ENCODE measurements around the gene HOXC12.

The HOXC12 gene

DNA sequence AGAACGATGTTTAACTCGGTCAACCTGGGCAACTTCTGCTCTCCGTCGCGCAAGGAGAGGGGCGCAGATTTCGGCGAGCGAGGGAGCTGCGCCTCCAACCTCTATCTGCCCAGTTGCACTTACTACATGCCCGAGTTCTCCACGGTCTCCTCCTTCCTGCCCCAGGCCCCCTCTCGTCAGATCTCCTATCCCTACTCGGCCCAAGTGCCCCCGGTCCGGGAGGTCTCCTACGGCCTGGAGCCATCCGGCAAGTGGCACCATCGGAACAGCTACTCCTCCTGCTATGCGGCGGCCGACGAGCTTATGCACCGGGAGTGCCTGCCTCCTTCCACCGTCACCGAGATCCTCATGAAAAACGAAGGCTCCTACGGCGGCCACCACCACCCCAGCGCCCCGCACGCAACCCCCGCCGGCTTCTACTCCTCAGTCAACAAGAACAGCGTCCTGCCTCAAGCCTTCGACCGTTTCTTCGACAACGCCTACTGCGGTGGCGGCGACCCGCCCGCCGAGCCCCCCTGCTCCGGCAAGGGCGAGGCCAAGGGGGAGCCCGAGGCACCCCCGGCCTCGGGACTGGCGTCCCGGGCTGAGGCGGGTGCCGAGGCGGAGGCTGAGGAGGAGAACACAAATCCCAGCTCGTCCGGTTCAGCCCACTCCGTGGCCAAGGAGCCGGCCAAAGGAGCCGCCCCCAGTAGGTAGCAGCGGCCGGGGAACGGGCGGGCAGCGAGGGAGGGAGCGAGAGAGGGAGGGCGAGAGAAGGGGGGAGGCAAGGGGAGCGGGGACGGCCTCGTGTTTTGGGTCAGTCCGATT is 18.7 kb downstream of the HOXC12 start:
- DNase-seq, result no peak

DNA sequence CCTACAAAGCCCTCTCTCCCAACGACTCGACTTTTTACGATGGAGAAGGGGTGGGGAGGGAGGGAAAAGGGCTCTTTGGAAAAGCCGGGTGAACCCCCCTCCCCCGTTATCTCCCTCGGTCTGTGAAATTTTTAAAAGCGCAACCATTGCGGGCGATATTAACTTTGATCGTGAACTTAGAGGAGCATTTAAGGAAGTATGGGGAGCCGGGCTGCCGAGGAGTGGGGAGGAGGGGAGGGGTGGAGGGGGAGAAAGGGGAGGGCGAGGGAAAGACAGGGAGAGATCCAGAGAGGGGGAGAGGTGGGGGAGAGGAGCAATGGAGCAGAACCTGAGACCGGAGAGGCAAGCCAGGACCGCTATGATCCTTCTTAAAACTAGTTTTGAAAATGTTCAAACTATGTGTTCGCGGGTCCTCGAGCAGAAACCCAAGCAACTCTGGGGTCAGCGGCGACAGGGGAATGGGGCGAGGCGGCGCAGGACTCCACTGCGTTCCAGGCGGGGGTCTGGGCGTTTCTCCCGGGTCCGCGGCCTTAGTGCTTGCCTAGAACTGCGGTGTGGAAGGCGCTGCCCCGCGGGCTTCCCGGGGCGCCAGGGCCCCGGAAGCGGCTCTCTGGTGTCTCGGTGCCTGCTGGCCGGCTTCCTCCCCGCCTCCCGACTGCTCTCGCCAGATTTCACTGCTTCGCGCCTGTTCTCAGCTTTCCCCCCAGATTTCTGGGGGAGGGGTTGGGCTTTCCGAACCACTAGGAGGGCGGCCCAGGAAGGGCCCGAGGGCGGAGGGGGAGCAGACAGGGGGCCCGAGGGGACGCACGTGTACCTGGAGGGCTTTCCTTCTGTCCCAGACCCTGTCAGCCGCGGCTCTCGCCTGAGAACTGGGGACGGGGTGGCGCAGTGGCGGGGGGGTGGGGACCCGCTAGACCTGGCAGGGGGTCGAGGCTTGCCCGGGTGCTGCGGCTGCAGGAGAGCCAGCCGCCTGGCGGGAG is 19.7 kb downstream of the HOXC12 start, which contains the start of gene HOTAIR:
TSS of gene HOTAIR (minus strand) at position 871 of the 980 bp plus-strand sequence.
- no peak for DNase-seq

DNA sequence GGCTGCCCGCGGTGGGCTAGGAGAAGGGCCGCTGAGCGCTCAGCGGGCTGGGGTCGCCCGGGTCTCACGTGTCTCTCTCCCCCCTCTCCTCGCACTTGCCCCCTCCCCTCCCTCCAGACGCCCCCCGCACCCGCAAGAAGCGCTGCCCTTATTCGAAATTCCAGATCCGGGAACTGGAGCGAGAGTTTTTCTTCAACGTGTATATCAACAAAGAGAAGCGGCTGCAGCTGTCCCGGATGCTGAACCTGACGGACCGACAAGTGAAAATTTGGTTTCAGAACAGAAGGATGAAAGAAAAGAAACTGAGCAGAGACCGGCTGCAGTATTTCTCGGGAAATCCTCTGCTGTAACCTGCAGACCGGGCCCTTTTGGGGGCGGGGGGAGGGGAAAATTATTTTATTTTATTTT is 20.4 kb downstream of the HOXC12 start:
- DNase-seq, result no peak

DNA sequence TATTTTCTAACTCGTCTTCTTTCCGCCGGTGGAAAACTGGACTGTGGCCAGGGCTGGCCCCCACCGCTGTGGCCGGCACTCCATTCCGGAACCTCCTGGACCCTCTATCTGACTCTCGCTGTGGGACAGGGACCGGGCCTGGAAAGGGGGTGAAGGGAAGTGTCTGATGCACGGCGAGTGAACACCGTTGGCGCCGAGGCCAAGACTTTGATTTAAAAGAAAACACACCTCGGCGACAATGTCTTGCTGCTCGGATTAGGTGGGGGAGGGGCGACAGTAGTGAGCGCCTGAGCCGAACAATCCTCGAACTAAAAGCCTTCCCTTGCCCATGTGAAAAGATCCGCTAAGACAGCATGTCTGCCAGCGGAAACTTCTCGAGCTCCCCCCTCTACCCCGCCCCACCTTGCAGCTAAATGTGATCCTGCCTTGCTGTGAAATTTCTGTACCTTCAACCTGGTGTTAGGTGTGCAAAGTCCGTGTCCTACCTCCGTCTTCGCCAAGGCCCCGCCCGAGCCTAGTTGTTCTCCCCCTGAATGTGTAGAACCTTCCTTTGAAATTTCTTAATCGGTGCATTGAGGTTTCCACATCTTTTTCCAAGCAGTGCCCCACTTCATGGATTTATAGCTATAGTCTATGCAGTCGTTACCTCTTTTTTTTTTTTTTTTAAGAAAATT is 20.9 kb downstream of the HOXC12 start:
- DNase-seq, result no peak

DNA sequence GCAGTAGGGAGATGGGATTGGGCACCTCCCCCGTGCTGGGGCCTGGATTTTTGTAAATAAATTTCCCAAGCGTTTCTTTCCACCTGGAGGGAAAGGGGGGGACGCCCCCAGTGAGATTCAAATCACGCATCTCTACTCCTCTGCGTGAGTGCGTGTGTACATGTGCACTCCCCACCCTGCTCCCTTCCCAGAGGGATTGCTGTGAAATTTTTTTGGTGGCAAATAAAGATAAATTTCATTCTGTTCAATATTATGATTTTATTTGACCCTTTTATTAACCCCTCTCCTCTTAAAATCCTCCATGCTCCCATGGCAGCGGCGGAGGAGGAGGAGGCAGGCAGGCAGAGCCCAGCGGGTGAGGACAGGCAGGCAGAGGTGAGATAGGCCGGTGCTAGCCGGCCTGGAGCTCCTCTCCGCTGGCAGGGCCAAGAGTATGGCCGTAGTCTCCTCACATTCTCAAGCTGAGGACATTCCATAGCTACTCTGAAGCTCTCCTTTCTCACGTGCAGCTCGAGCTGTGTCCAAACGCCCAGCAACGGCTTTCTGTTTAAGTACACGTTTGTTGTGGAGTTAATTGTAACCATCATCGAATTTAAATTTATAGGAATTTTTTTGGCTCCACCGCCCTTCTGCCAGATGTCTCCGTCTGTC is 21.6 kb downstream of the HOXC12 start:
- no peak for DNase-seq

DNA sequence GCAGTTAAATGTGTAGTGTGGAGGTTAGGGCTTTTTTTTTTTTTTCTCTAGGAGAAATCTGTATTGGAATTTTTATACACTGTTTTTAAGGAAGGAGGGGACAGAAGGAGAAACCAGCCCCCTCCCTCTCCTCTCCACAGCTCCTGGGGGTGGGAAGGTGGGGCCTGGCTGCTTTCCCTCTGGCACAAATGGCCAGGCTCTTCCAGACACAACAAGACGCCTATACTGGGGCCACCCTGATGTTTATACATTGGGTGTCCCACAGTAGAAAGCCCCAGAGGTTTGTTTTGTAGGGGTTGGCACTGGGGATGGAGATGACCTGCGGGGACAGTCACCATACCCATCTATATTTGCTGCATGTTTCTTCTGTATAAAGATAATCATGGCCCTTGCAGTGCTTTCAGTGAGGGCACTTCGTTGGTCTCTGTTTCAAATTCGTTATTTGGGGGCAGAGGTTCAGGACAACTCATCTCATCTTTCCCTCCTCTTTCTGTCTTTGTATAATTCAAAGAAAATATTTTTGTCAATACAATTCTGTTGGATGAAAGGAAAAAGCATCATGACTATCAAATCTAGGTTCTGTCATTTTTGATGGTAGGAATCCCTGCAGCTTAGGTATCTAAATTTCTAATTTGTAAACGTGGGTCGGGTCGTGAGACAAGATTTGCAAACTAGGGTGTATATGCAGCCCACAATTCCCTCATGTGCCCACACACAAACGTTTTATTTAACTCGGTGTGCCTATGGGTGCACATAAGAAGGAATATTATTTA is 22.3 kb downstream of the HOXC12 start:
- no peak for DNase-seq

DNA sequence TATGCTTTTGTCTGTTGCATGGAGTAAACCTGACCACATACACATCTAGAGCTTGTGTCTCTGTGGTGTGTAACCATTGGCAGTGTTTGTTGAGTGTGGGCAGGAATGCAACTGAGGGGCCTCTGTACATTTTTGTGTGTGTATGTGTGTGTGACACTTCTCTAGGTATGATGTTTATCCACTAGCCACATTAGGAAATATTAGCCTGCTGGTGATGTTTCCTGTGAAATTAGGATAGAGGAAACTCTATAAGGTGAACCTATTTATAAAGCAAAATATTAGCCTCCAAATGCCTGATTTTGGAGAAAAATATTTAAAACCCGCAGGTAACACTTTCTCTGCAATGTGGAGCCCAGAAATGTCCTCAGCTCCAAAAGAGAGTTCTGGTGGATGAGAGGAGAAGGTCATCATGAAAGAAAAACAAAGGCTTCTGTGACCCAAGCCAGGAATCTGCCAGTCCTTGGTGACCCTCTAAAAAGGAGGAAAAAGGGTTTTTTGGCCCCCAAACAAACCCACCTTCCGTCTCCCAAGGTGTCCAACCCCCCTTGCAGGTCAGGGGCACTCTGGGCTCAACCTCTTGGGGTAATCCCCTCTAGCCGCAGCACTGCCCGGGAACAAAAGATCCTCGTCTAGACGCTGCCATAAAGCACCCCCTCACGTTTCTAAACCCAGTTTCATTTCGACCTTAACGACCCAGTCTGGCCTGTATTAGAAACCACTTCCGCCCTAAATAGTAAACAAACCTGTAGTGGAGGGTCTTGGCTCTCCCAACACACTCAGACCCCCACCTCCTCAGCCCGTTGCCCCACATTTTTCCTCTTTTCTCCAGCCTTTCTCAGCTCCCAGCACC is 23.1 kb downstream of the HOXC12 start:
- no peak for DNase-seq

DNA sequence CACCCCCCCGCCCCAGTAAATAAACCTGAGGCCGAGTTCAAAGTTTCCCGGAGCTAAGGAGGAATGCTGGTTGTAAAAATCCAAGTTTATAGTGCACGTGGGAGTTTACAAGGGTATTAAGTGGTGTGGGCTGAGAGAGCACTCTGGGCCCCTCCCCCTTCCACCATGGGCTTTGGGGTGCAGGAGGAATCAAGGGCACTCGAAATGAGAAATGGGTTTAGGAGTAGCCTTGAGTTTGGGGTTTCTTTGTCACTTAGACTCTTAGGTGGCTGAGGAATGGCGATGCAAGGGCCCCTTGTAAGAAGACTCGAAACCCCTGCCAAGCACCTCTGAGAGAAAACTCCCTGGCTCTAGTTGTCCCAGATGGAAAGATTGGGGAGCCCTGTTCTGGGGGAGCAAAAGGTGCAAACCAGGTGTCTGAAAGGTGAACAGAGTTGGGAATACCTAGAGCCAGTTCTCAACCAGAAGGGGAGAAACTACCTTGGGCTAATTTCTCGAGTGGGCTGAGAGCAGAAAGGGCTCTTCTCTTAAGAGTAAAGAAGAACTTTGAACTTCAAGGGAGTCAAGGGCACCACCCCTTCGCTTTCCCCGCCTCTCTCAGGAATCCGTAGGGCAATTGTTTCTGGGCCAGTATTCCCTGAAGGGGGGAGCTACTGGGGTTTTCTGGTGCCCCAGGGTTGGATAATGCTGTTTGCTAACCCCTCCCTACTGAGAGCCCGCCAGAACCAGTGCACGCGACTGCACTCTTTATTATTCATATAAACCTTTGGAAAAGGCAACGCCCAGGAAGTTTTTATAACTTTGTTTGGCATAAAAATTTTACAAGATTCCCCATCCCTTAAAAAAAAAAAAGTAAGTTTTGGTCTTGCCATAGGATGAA is 24.0 kb downstream of the HOXC12 start:
- DNase-seq, result no peak

DNA sequence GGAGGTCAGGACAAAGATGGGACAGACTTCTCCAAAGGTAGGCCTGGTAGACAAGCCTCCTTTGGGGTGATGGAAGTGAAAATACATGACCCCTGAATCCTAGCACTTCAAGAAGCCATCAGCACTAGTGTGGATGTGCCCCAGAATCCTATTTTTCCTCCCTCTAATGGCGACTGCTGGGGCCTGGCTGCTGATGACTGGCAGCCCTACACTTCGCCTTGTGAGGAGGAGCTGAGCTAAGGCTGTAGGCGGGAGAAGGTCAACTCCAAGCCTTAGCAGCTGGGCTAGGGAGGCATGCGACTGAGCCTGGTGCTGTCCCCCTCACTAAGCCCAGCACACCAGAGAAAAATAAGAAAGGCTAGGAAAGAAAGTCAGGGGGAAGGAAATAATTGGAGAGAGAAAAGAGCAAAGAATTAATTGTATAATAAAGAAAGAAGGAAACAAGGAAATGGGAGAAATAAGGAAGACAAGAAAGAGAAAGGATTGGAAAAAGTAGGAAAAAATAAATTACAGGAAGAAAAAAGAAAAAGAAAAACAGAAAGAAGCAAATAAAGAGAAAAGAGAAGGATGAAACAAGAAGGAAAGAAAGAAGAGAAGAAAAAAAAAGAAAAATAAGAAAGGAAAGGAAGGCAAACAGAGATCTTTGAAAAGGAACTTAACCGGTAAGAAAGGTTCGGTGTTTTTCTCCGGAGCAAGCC is 25.6 kb downstream of the HOXC12 start:
- DNase-seq, result no peak

DNA sequence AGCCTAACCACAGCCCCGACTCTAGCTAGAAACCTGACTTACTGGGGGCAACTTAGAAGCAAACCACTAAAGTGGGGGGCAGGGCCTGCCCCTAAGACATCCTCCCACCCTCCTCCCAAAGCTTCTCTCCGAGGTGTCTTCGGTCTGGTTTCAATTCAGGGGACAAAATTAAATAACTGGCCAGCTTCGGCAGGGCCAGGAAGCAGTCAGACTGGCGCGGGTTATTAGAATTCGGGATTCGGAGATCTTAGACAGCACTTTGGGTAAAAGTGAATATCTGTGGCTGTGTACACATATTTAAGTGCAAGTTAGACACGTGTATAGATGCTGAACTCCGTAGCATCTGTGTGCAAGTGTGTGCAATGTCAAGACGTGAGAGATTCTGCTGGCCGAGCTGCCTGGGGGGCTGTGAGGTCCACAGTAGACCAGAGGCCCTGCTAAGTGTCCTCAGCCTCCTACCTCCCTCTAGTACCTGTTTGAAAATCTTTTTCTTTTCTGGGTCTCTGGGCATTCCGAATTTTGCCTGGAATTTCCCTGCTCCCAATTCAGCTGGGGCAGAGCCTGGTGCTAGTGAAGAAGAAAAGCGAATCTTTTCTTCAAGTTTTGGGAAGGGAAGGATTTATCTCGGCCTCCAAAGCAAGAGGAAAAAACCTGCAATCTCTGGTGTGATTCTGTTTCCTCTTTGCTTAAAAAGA is 26.2 kb downstream of the HOXC12 start:
- DNase-seq, result no peak

DNA sequence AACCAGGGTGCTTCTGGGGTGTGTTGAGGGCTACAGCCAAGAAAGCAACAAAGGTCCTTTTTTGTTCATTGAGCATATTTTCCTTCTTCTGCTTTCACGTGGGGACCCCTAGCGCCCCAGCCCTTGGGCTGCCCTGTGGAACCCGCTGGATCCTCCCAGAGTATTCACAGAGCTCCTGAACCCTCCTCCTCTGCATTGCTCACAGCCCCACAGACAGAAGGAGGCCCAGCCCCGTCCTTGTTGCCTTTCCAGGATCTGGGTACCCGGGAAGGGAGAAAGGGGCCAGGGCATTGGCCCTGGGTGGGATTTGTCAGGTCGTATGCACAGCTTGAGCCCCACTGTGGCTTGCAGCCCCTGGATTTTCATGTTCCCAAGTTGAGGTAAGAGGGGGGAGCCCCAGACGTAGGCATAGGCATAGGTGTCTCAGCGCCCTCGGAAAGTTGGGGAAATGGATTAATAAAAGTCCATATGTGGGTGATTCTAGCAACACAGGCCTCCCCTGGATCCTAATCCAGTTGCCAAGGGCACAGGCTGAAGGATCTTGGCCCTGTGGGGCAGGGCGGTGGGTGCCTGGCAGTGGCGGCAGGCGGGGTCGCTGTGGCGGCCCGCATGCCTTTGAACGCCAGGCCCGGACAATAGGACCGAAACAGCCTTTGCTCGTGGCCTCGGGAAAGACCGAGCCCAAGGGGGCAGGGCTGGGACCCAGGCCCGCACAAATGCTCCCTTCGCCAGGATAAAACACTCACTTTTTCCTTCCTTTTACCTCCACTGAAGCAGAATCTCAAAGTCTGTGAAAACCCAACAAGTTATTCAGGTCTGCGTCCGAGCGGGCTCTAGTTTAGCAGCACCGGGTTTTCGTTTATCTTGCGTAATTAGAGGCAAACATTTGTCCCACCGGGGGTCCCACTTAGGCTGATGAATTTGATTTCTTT is 27.2 kb downstream of the HOXC12 start:
- DNase-seq, result no peak

DNA sequence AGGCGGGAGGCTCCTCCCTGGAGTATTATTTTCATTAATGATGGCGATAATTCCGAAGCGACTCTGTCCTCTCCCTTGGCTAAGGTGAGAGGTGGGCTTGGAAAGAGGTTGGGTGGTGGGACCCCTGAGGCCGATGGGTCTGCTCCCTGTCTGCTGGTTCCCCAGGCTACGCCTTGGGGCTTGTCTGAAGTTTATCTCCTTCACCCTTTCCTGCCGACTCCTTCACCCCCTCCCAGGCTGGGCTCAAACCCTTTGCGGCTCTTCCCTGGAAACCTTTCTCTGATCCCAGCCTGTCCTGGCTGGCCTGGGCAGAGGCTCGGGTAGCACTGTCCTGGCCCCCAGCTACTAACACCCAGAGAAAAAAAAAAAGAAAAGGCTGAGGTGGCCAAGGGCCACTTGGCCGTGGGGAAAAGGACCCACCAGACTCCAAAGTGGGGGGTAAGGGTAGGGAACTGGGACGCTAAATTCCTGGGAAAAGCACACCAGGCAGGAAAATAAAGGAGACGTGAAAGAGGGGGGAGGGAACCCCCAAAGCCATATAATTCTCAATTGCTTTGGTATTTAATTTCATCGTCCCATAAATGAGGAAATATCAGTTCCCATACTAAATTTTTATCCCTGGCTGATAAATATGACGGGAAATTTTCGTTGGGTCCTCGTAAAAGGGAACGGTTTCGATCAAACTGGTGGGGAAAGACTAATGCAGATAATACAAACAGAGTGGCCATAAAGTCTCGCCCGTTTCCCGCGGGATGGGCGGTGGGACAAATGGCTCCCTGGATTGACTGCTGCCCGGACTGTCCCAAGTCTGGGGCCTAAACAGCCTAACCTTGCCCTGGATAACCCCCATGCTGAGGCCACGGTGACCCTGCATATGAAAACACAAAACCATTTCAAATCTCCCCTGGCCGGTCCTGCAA is 28.2 kb downstream of the HOXC12 start:
- DNase-seq, result no peak

DNA sequence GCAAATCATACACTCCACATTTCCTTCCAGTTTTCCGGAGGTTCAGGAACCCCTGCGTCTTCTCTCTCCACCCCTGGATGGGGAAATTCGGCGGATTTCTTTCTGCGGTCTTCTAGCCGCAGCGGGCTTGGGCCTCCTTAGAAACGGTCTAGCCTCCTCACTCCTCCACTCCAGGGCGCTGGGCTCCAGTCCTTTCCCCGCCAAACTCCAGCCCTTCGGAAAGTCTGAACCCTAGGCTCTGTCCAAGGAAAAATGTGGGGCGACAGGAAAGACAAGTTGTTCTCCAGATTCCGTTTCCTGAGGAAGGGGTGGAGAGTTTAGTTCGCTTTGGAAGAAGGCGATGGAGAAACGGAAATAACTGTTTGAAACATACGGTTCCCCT is 28.9 kb downstream of the HOXC12 start:
- DNase-seq, result no peak

DNA sequence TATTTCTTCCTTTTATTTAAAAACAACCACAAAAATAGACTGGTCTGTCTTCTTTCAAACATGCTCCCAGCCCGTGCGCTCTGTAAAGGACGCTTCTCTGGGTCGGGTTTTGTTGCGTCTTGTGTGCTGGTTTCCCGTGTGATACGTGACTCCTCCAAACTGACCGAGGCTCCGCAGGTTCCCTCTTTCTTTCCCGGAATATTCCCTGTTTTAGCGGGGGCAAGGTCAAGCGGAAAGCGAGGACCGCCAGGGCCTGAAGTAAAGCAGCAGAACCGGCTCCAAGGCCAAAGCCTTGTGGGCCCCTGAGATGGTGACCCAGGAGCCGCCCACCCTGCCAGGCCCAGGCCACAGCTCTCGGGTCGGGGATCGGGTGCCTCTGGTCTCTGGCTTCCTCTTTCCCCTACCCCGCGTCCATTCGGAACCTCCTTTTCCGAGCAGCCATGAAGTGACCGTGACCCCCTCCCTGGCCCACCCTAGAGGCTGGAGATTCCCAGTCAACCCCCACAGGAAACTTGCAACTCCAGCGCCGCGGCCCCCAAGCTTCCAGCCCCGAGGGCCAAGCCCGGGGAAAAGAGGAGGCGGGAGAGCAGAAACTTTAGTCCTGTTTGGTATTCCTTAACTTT is 29.4 kb downstream of the HOXC12 start:
- DNase-seq, result no peak

DNA sequence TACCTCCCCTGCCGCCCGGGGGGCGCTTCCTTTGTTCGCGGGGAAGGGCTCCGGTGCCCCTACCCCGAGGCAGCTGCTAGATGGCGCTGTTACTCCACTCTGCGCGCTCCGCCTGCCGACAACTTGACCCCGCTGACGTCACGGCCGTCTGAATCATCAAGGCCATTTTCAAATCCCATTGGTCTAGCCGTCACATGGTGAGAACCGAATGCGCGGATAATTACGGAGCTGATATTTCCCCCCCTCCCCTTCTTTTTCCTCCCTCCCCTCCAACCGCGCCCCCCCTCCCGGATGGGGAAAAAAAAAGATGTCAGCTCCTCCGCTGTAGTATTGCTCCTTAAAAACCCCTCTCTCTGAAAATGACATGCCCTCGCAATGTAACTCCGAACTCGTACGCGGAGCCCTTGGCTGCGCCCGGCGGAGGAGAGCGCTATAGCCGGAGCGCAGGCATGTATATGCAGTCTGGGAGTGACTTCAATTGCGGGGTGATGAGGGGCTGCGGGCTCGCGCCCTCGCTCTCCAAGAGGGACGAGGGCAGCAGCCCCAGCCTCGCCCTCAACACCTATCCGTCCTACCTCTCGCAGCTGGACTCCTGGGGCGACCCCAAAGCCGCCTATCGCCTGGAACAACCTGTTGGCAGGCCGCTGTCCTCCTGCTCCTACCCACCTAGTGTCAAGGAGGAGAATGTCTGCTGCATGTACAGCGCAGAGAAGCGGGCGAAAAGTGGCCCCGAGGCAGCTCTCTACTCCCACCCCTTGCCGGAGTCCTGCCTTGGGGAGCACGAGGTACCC is 30.4 kb downstream of the HOXC12 start, which contains the start of gene HOXC10:
TSS of gene HOXC10 (plus strand) at position 246 of the 791 bp plus-strand sequence. CDS start at position 360, 114 bp downstream.
- DNase-seq, result peak; percentile 78
